Fibroblast of skin of right biceps (primary cell): ENCODE data around the gene CRYBA4.
A peak's percentile ranks its signal among the peaks of the same experiment; 100 is the strongest.

Experiments used
- DNase-seq: peaks from one replicate; pipeline ENCODE4 v3.0.0-alpha.2; 2013

CRYBA4 gene

GRCh38 chr22:26621663-26622062 lies at the start of gene CRYBA4:
Gene CRYBA4, plus strand, starts transcription at chr22:26621963. Its CDS starts 634 bp downstream, at chr22:26622597.
- no peak for DNase-seq

- no peak for DNase-seq
Measured at GRCh38 chr22:26573026-26573662, 48.6 kb upstream of the CRYBA4 start.

GRCh38 chr22:26574001-26574723 lies 47.6 kb upstream of the CRYBA4 start:
- DNase-seq: no peak

GRCh38 chr22:26576026-26576680 lies 45.6 kb upstream of the CRYBA4 start:
- peak; percentile 48 for DNase-seq

GRCh38 chr22:26577081-26577480 lies 44.7 kb upstream of the CRYBA4 start:
- no peak for DNase-seq

GRCh38 chr22:26579331-26579886 lies 42.4 kb upstream of the CRYBA4 start:
- no peak for DNase-seq

- no peak for DNase-seq
Measured at GRCh38 chr22:26580240-26580962, 41.4 kb upstream of the CRYBA4 start.

GRCh38 chr22:26581026-26581425 lies 40.7 kb upstream of the CRYBA4 start:
- no peak for DNase-seq

- no peak for DNase-seq
Measured at GRCh38 chr22:26581633-26582168, 40.1 kb upstream of the CRYBA4 start.

GRCh38 chr22:26584010-26584409 lies 37.8 kb upstream of the CRYBA4 start:
- no peak for DNase-seq

- peak; percentile 93 for DNase-seq
Measured at GRCh38 chr22:26585104-26585790, 36.5 kb upstream of the CRYBA4 start.

GRCh38 chr22:26586556-26587325 lies 35.0 kb upstream of the CRYBA4 start:
- no peak for DNase-seq

- peak; percentile 55 for DNase-seq
Measured at GRCh38 chr22:26587991-26588613, 33.7 kb upstream of the CRYBA4 start.

- no peak for DNase-seq
Measured at GRCh38 chr22:26588729-26589366, 32.9 kb upstream of the CRYBA4 start.

- DNase-seq: peak; percentile 32
Measured at GRCh38 chr22:26589367-26589844, 32.4 kb upstream of the CRYBA4 start.

- DNase-seq: peak; percentile 81
Measured at GRCh38 chr22:26589845-26590736, 31.7 kb upstream of the CRYBA4 start, which contains the start of gene TPST2. Gene TPST2, minus strand, starts transcription at chr22:26590132. Its CDS starts 48,502 bp downstream, at chr22:26541630.

GRCh38 chr22:26592421-26592891 lies 29.3 kb upstream of the CRYBA4 start:
- no peak for DNase-seq

GRCh38 chr22:26593763-26594162 lies 28.0 kb upstream of the CRYBA4 start:
- no peak for DNase-seq

GRCh38 chr22:26597026-26597425 lies 24.7 kb upstream of the CRYBA4 start:
- DNase-seq: no peak
